HPDE6-E6E7 (cell line): ENCODE measurements around the gene MAGEB17.
"Not testable (repeated sequence)": the region's sequence is repeated elsewhere in the genome, so short reads cannot be mapped to it uniquely, and the experiment has no call there.

ENCODE experiments used
- DNase-seq: peaks from one replicate; pipeline ENCODE4 v3.0.0; 2011; ENCODE audit warnings: missing footprints; ENCODE audit errors: extremely low spot score

Gene MAGEB17, protein sequence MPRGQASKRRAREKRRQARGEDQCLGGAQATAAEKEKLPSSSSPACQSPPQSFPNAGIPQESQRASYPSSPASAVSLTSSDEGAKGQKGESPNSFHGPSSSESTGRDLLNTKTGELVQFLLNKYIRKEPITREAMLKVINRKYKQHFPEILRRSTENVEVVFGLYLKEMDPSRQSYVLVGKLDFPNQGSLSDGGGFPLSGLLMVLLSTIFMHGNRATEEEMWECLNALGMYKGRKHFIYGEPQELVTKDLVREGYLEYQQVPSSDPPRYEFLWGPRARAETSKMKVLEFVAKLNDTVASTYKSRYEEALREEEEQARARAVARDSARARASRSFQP

DNA sequence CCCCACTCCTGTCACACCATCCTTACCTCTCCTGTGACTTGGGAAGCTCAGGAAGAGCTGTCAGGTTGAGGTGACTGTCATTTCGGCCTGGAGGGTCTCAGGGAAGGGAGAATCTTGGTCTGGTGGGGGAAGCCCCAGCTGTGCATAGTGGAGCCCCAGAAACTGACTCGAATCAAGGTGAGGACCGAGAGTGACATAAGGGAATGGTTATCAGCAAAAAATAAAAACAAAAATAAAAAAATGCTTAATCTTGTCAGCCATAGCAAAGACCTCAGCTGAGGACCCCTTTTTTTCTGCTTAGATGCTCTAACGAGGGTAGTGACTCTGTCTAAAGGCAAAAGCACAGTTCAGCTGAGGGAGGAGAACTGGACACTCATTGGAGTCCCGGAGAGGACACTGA lies at the start of gene MAGEB17:
Gene MAGEB17, plus strand, starts transcription at position 301 of the 400 bp plus-strand sequence. CDS start 2,902 bp downstream, outside the sequence.
- no peak for DNase-seq

DNA sequence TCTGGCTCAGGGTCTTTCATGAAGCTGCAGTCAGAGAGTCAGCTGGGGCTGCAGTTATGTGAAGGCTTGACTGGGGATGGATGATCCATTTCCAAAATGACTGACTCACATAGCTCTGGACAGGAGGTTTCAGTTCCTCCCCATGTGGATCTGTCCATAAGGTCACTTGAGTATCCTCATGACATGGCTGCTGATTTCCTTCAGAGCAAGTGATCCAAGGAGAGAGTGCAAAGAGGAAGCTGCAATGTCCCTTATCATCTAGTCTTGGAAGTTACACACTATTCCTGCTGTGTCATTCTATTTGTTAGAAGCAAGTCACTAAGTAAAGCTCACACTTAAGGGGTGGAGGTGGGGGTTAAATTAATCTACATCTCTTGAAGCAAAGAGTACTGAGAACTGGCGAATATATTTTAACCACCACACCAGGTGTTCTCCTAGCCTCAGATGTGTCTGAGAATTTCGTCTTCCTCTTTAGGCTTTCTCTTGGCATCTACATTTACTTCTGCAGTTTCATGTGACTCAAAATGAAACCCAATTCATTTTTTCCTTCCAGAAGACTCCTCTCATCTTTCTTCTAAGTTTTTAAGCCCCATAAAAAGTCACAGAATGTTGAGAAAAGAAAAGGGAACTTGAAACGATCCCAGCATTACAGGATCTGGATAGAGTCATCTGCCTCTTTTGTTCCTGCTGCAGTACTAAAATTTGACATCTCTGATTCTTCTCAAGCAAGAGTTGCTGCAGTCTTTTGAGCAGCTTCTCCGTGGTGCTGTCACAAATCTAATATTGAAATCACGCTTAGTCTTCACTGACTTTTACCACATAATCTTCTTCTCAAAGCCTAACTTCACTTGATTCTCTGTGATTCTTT lies 47.7 kb upstream of the MAGEB17 start:
- no peak for DNase-seq

DNA sequence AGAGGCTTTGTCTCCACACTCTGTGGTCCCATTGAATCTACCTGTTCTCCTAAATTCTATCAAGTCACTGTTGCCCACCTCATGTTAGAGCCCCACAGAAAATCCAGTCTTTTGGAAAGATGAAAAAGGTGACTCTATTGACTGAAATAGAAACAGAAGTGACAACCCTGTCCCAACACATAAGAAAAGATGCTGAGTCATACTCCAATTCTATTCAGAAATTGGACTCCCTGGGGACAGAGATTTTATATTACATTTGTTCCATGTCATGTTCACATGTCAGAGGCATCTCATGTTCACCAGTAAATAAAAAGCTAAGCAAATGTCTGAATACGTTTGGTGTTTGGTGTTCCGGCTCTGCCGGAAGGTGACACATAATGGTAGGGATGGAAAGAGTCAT lies 46.9 kb upstream of the MAGEB17 start:
- DNase-seq, result no peak

DNA sequence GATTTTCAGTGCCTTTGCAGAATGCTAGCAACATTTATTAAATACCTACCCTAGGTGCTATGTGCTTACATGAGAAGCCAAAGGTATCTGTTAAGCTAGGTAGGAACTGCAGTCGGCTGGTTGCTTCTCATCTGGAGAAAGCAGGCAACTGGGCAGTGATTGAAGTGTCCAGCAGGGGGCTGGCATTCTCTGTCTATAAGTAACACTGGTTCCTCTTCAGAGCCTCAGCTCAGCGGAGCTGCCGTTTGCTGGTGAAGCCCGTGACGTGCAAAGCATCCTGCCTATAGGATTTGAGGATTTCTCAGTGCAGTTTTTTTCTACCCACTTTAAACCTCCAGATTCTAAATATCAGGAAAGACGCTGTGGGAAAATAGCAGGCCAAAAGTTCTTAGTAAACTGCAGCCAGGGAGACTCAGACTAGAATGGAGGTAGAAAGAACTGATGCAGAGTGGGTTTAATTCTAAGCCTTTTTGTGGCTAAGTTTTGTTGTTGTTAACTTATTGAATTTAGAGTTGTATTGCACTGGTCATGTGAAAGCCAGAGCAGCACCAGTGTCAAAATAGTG lies 44.0 kb upstream of the MAGEB17 start, which contains the start of gene GRPR:
Gene GRPR, plus strand, starts transcription at position 344 of the 565 bp plus-strand sequence. CDS start 389 bp downstream, outside the sequence.
- DNase-seq, result peak; percentile 85

DNA sequence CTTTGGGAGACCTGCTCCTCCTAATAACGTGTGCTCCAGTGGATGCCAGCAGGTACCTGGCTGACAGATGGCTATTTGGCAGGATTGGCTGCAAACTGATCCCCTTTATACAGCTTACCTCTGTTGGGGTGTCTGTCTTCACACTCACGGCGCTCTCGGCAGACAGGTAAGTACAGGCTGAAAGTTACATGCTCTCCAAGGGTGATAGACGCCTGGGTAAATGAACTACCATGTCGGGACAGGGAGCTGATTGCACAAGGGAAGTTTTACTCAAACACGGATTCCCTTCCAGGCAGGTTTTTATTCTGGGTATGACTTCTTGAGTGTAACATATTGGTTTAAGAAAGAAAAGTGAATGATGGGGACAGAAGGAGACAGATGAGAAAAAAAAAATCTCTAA lies 43.1 kb upstream of the MAGEB17 start:
- DNase-seq, result no peak

DNA sequence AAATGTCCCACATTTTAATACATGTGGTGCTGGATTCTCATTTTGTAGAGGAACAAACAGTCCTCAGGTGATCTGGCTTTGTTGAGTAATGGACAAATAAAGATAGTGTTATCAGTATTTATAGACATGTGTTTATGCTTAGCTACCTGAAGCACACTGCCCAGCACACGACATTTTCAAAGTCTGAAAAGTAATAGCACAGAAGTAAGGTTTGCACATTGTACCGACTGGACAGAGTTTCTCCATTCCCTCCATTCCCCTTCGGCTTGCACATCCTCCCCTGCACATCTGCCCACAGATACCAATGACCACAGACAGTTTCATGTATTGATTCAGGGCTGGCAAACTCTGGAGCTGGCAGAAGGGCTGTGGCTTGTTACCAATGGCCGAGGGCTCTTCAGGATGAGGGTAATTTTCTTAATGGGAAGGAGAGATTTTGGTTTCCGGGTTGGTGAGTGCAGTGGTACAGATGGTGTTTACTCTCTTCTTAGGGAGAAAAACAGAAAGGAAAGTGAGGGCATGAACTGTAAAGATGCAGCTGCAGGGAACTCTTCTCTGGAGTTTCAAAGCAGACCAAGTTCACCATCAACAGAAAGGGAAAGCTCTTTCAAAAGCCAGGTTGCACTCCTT lies 41.6 kb upstream of the MAGEB17 start:
- DNase-seq, result no peak

DNA sequence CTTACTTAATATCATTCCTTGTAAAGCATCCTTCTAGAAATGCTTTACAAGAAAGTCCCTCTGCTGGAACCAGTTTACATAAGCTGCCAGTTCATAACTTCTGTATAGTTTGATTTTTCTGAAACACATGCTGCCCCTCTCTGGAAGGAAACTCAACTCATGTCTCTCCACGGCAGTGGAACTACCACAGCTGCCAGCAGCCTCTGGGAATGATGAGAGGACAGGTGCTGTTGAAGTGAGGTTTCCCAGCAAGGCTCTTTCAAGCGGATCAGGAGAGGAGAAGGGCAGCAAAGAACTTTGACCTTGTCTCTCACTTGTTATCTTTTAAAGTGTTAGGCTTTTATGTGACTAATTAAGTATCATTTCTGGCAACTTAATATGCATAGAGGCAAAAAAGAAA lies 36.6 kb upstream of the MAGEB17 start:
- no peak for DNase-seq

DNA sequence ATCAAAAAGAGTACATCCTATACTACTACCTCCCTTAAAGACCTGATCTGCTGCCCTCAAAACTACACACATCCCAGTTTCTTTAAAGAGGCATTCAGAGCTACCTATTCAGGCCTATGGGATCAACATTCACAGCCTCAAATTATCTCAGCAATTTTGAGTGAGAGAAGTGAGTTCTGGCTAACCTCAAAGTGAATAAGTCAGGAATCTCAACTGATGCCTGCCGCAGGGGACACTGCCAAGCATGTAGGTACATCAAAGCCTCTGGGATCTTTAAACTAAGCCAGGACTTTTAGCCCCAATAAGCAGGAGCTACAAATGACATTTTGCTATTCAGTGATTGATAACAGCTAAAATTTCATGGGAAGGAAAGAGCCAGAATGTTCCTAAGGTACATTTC lies 32.3 kb upstream of the MAGEB17 start:
- no peak for DNase-seq

DNA sequence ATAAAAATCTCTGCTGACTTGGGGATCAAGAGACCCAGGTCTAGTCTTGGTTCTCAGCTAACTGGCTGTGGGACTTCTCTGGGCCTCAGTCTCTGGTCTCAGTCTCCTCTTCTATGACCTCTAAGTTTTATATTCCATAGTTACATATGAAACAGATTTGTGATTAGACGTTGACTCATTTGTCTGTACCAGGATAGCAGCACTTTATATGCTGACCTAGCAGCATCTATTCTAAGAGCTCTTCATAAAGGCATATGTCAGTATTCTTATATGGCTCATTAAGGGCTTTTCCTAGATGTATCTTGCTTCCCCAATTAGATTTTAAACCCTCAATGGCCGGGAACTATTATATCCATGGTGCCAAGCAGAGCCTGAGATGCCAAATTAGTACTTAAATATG lies 31.2 kb upstream of the MAGEB17 start:
- DNase-seq, result no peak

DNA sequence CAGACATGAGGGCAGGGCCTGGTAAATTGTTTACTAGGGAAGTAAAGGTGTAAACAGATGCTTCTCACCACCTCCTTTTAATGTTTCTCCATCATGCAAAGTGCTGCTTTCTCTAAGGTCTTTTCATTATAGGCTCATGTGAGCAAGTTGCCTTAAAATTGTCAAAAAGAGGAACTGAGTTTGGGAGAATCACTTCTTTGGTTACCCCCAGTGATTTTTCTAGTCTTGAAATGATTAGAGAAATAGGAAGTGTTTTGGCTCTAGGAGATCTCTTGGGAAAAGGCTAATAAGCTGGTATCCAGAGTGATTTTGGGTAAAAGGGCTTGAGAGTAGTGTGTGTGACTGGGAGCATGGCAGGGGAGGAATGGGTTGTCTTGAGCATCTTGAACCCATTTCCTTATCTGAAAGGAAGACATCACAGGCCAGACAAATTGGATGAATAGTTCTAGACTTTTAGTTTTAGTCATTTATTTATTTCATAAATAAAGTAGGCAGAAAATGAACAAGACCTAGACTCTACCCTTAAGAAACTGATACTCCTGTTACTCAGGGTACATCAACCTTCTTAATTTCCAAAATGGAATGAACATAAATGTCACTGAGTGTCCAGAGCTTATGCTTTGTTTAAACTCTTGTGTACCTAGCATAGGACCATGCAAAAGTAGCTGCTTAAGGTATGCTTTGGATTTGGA lies 29.7 kb upstream of the MAGEB17 start:
- no peak for DNase-seq

DNA sequence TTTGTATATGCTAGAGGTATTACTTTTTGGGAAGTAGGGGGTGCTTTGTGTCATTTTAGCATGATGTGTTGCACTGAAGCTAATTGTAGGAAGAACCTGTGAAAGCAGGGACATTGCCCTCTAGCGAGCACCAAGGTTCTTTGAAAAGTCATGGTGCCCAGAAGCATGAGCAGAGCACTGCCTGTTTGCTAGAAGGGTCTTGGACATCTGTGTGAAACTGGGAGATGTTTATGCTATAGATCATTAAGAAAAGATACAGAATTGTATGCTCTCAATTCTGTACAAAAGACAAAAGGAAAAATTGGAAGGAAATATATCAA lies 29.2 kb upstream of the MAGEB17 start:
- DNase-seq, result no peak

DNA sequence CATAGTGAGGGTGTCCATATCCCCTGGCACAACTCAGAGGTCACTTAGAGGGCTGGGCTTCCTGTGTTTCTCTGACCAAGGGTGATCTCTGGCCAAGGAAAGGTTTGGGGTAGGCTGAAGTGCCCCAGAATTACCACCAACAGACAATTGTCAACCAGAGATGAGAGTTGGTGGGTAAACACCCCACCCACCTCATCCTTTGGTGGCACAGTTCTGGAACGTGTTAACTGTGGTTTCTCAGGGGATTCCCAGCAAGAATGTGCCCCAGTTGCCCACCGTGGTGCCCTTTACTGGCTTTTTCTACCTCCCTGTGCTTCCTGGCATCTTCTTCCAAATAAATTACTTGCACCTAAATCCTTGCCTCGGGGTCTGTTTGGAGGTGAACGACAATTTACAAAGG lies 26.8 kb upstream of the MAGEB17 start:
- DNase-seq, result no peak

DNA sequence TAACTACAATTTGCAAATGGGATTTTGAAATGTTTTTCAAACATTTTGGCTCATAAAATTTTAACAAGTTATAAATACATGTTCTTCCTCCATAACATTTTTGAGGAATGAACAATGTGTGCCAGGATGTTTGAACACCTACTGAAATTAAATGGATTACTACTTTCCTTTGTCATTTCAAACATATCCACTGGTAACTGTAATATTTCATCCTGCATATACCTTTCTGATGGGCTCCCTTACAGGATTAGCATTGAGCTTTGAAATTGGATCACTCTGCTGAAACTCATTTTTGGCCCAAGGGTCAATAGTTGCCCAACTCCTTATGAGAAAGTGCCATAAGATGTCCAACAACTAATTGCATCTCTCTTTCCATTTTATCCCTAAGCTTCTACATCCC lies 26.3 kb upstream of the MAGEB17 start:
- no peak for DNase-seq

DNA sequence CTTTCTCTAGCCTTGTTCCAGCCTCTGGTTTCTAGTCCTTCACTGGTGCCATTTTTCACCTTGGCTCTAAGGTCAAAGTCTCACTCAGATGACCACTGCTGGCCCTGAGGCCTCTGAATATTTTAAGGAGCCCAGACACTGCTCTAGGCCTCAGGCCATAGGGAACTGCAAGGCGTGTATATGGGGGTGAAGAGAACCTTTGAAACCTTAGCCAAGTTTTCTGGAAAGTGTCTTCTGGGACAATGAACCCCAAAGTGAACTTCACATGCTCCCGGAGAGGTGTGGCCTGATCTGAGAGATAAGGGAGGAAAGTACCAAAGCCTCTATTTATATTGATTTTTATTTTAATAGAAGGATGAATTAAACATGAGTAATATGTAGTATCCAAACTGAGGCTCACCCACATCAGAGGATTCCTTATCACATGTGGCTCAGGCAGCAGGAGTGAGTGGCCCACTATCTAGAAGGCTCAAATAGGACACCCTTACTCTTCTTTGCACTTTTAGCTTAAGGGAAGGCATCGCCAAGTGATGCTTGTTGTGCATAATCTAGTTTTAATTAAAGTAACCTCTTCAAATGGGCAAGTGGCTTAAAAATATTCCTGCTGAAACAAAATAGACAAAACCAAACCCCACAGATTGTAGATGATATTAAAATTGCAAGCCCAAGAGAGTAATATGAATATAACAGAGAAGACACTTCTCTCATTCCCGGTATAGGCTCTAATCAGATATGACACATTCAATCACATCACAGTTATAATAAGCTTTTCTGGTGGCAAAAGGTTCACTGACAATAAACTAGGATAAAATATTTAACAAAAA lies 25.6 kb upstream of the MAGEB17 start:
- DNase-seq, result no peak

DNA sequence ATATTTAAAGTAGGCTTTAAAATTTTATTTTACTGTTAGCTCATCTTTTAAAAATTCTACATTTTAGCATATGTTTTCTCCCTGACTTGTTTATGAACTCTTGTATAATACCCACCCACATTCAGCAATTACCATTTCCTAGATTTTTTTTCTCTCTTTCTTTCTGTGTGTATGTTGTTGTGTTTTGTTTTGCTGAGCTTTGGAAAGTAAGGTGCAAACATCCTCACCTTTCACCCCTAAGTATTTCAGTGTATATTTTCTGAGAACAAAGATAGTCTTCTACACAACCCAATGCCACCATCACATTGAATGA lies 25.1 kb upstream of the MAGEB17 start:
- no peak for DNase-seq

DNA sequence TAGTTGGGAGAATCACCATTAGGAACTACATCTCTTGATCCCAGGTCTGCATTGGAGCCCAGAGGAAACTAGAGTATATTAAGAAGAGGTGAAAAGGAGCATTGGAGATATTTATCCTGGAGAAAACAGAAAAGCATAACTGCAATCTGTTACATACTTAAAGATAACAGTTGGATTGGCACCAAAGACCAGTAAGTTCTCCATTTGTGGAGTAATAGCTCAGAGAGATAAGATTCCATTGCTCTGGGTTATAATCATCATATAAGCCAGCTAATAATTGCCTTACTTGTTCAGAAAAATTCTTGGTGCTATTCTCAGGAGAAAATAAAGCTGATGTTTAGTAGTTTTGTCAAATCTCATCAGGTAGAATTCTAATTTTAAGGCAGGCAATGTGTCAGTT lies 23.3 kb upstream of the MAGEB17 start:
- no peak for DNase-seq

DNA sequence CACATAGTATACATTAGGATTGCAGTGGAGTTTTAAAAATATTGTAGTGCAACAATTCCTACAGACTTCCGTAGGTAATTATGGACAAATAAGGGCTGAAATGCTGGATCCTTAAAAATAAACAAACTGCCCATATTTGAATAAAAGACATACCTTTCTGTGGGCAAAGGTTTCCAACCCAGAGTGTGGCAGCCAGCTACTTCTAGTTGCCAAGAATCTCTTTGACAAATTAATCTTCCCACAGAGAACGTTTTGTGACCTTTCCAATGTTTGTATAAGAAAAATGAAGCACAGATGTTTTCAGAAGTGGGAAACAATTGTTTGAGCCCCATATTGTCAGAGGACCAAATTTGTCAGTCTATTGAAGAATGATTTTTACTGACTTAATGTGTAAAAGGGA lies 22.9 kb upstream of the MAGEB17 start:
- no peak for DNase-seq

DNA sequence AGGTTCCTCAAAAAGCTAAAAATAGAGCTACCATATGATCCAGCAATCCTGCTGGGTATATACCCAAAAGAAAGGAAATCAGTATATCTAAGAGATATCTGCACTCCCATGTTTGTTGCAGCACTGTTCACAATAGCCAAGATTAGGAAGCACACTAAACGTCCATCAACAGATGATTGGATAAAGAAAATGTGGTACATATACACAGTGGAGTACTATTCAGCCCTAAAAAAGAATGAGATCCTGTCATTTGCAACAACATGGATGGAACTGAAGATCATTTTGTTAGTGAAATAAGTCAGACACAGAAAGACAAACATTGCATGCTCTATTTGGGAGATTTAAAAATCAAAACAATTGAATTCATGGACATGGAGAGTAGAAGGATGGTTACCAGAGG lies 22.2 kb upstream of the MAGEB17 start:
- not testable (repeated sequence) for DNase-seq

DNA sequence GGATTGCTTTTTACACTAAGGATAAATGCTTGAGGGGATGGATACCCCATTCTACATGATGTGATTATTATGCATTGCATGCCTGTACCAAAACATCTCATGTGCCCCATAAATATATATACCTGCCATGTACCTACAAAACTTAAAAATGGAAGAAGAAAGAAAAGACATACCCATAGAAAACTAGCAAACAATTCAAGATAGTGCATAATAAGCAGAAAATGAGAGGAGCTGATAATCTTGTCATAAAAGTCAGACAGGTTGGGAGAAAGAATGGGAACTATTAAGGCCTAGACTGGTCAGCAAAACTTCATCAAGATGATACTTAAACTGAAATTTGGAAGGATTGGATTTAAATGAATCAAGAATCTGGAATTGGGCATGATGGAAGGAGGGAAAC lies 21.6 kb upstream of the MAGEB17 start:
- no peak for DNase-seq

DNA sequence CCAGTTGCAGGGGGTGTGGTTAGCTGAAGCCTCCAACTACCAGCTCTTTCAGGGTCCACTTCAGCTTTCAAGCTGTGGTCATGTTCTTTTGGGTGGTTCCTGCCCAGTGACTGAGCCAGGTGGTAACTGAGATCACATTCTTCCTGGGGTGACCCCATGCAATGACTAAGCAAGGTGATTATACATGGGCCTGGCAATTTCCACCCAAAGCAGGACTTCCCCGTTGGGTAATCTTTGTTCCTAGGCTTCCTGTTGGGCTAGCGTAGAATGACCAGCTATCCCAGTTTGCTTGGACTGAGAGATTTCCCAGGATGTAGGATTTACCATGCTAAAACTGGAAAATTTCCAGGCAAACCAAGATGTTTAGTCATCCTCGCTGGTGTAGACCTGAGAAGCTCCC lies 18.4 kb upstream of the MAGEB17 start:
- no peak for DNase-seq

DNA sequence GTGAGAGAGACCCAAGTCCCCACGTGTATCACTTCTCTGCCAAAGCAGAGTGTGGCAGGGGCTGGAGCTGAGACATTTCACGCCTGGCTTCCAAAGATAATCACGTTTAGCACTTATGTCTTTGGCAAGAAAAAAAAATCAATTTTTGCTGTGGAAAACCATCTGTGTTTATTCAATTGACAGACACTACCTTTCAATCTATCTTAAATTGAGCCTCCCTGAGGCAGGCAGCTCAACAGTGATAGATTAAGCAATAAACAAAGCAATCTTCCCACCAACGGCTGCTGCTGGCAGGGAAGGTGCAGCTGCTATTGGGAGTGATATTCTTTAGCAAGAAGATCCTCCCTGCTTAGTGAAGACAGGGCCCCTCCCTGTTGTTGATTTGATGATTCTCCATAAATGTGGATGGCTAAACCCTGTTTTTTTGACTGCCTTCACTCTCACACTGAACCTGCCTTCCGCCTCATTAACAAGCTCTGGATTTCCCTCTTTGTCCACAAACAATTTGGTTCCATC lies 11.6 kb upstream of the MAGEB17 start:
- no peak for DNase-seq
